Thyroid gland (tissue), 4 donors: ENCODE data around the gene CRYGN. TPM values are rescaled to one million over a fixed set of nuclear protein-coding genes. Genes with fewer than 3 reads are reported as not detected.

Source experiments
- DNase-seq, 2 donors: peaks; one replicate each; pipeline ENCODE4 v3.0.0-alpha.2; 2019
- H3K27ac ChIP-seq, 3 donors: fragments of 200-600 bp; sonication (generic); 1 replicate in 2 of 3; 2 replicates in 1 of 3; pipeline ENCODE4 v1.5.1; 2016 to 2019; ENCODE audit warnings: mild to moderate bottlenecking in 1 of 3, moderate library complexity in 1 of 3
- H3K27me3 ChIP-seq: fragments of 200-600 bp; sonication (generic); one replicate; pipeline ENCODE4 v1.5.1; 2019
- H3K36me3 ChIP-seq, 2 donors: fragments of 200-600 bp; sonication (generic); one replicate each; pipeline ENCODE4 v1.5.1; 2016 to 2019
- H3K4me1 ChIP-seq, 2 donors: fragments of 200-600 bp; sonication (generic); one replicate each; pipeline ENCODE4 v1.5.1; 2017 to 2019
- H3K4me3 ChIP-seq, 3 donors: fragments of 200-600 bp; sonication (generic); replicated peaks in 1 of 3; 1 replicate in 2 of 3; 2 replicates in 1 of 3; pipeline ENCODE4 v1.5.1; 2016; ENCODE audit warnings: mild to moderate bottlenecking in 1 of 3
- H3K9me3 ChIP-seq: fragments of 200-600 bp; sonication (generic); one replicate; pipeline ENCODE4 v1.5.1; 2017
- POLR2A ChIP-seq, 2 donors: fragments of 450-650 bp; IDR thresholded peaks; one replicate each; pipeline ENCODE4 v1.6.1; 2017; ENCODE audit warnings: antibody characterized with exemption in 2 of 2, mild to moderate bottlenecking in 2 of 2, moderate library complexity in 1 of 2
- WGBS, 2 donors: methylation state at CpG; one replicate each; pipeline ENCODE4 v1.1.5; 2017; 5-methylcytosine and 5-hydroxymethylcytosine counted together
- intact Hi-C: fragments of 100-400 bp; cut with DNase I; formaldehyde crosslinking; loops from one replicate; pipeline ENCODE4 v1.15.1; 2023
- total RNA-seq, 4 donors: library from RNA; depleted of rRNA; stranded (reverse); fragments of >200 nt; gene quantifications; one replicate each; pipeline ENCODE4 v1.2.3, GENCODE V29; 2016
- TF ChIP-seq, protein P1 (sequence below), 6 experiments: fragments of 200-600 bp in 3 of 6; fragments of 450-650 bp in 3 of 6; sonication (generic) in 3 of 6; IDR thresholded peaks; one replicate each; pipeline ENCODE4 v1.5.1; 2016 to 2019; ENCODE audit warnings: antibody characterized with exemption in 6 of 6, mild to moderate bottlenecking in 2 of 6, inconsistent platforms in 1 of 6, moderate library complexity in 1 of 6

The CRYGN gene
- total RNA-seq, 4 donors from 2014 or later, result 16.4 to 45.5 (median 24.5) TPM

GRCh38 chr7:151484971-151485707, 45.2 kb upstream of the CRYGN start:
- intact Hi-C loops, result no loop called here
- no peaks in the 10 kb centered on the region for H3K27me3 ChIP-seq
- TF ChIP-seq POLR2A (IDR thresholded peaks at IDR 0.05), result no peak
- TF ChIP-seq, protein P1, sequence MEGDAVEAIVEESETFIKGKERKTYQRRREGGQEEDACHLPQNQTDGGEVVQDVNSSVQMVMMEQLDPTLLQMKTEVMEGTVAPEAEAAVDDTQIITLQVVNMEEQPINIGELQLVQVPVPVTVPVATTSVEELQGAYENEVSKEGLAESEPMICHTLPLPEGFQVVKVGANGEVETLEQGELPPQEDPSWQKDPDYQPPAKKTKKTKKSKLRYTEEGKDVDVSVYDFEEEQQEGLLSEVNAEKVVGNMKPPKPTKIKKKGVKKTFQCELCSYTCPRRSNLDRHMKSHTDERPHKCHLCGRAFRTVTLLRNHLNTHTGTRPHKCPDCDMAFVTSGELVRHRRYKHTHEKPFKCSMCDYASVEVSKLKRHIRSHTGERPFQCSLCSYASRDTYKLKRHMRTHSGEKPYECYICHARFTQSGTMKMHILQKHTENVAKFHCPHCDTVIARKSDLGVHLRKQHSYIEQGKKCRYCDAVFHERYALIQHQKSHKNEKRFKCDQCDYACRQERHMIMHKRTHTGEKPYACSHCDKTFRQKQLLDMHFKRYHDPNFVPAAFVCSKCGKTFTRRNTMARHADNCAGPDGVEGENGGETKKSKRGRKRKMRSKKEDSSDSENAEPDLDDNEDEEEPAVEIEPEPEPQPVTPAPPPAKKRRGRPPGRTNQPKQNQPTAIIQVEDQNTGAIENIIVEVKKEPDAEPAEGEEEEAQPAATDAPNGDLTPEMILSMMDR (IDR thresholded peaks at IDR 0.05), result no peak
- DNase-seq, result no peak
- 84% methylated on average over 7 of the region's 7 CpGs for WGBS, 2 donors
- H3K27ac ChIP-seq, result no peak overlapping the region
- H3K36me3 ChIP-seq, result peaks cover 5 to 22% of the 10 kb centered on the region in 2 donors
- no peaks in the 10 kb centered on the region for H3K9me3 ChIP-seq
- peaks cover 0 to under 1% of the 10 kb centered on the region in 2 donors for H3K4me1 ChIP-seq
- no peak overlapping the region for H3K4me3 ChIP-seq

DNA sequence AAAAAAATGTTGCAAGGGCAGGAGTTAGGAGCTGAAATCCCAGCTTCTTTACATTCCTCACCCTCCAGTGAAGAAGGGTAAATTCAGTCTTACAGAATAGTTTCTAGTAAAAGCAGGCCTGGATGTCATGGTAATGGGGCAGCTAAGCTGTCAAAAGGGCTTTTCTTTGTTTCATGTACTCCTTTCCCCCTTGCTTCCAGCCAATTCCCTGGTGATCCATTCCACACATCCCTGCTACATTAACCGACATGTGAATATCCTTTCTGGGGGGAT, 43.7 kb upstream of the CRYGN start:
- Histone ChIP-seq H3K4me3 (no peak overlapping the region), H3K36me3 (peaks cover 5 to 22% of the 10 kb centered on the region in 2 donors), H3K9me3 (no peaks in the 10 kb centered on the region), H3K27me3 (no peaks in the 10 kb centered on the region), H3K27ac (no peak overlapping the region), H3K4me1 (no peaks in the 10 kb centered on the region)
- TF ChIP-seq, protein P1 (IDR thresholded peaks at IDR 0.05), result no peak
- TF ChIP-seq POLR2A (IDR thresholded peaks at IDR 0.05), result no peak
- no peak for DNase-seq
- 81 to 91% methylated on average over 1 of the region's 1 CpG for WGBS, 2 donors
- intact Hi-C loops, result no loop called here

GRCh38 chr7:151482883-151483710, 43.2 kb upstream of the CRYGN start:
- DNase-seq, result no peak
- 92 to 94% methylated on average over 8 of the region's 8 CpGs for WGBS, 2 donors
- no peaks in the 10 kb centered on the region for H3K27me3 ChIP-seq
- peaks cover 5 to 19% of the 10 kb centered on the region in 2 donors for H3K36me3 ChIP-seq
- H3K4me3 ChIP-seq, result no peak overlapping the region
- TF ChIP-seq POLR2A (IDR thresholded peaks at IDR 0.05), result no peak
- TF ChIP-seq, protein P1 (IDR thresholded peaks at IDR 0.05), result no peak
- H3K9me3 ChIP-seq, result no peaks in the 10 kb centered on the region
- no peaks in the 10 kb centered on the region for H3K4me1 ChIP-seq
- no peak overlapping the region for H3K27ac ChIP-seq
- intact Hi-C loops, result no loop called here

- WGBS, 2 donors, result 90 to 93% methylated on average over 4 of the region's 4 CpGs
- Histone ChIP-seq H3K27ac (no peak overlapping the region), H3K27me3 (no peaks in the 10 kb centered on the region), H3K36me3 (peaks cover 5 to 19% of the 10 kb centered on the region in 2 donors), H3K4me1 (no peaks in the 10 kb centered on the region), H3K9me3 (no peaks in the 10 kb centered on the region), H3K4me3 (no peak overlapping the region)
- DNase-seq, result no peak
- intact Hi-C loops, result no loop called here
- no peak for TF ChIP-seq POLR2A (IDR thresholded peaks at IDR 0.05)
- TF ChIP-seq, protein P1 (IDR thresholded peaks at IDR 0.05), result no peak
Measured at GRCh38 chr7:151481650-151482505, 41.9 kb upstream of the CRYGN start.
